NCI-H226 (cell line): ENCODE results near the gene PSORS1C2.
"Not testable (repeated sequence)": the region's sequence is repeated elsewhere in the genome, so short reads cannot be mapped to it uniquely, and the experiment has no call there.

Experiments
- DNase-seq: peaks from one replicate; pipeline ENCODE4 v3.0.0-alpha.2; 2015

The PSORS1C2 gene

DNA sequence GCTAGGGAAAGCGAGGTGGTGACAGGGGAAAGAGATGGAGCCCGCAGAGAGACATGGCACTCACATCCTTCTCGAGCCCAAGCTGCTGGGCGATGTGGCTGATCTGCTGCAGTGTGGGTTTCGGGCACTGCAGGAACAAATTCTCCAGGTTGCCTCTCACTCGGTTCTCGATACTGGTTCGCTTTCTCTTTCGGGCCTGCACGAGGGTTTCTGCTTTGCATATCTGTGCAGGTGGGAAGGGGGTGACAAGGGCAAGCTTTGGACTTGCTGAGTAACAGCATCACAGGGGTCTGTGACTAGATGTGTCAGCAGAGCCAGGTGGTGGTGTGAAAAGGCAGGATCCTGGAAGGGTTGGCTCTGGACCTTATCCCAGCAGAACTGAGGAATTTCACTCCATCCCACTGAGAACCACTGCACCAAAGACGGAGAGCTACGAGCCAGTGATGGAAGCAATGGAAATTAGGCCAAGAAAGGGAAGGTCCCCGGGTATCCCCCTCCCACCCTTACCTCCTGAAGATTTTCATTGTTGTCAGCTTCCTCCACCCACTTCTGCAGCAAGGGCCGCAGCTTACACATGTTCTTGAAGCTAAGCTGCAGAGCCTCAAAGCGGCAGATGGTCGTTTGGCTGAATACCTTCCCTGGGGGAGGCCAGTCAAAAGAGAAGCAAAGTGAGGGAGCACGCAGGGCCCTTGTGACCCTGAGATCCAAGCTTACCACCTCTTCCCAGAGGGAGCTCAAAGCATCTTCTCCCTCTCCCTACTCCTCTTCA lies 26.4 kb upstream of the PSORS1C2 start:
- not testable (repeated sequence) for DNase-seq

DNA sequence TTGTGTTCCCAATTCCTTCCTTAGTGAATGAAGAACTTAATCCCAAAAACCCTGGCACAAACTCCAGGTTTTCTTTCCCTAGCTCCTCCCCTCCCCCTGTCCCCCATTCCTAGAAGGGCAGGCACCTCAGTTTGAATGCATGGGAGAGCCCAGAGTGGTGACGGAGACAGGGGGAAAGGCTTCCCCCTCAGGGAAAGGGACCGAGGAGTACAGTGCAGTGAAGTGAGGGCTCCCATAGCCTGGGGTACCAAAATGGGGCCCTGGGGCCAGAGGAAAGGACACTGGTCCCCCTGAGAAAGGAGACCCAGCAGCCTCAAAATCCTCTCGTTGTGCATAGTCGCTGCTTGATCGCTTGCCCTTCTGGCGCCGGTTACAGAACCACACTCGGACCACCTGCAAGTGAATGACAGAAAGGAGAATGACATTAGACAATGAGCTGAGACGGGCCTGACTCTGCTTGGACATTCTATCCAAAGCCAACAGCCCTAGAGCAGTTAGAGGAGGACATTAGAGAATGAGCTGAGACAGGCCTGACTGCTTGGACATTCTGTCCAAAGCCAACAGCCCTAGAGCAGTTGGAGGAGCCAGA lies 25.7 kb upstream of the PSORS1C2 start:
- not testable (repeated sequence) for DNase-seq

DNA sequence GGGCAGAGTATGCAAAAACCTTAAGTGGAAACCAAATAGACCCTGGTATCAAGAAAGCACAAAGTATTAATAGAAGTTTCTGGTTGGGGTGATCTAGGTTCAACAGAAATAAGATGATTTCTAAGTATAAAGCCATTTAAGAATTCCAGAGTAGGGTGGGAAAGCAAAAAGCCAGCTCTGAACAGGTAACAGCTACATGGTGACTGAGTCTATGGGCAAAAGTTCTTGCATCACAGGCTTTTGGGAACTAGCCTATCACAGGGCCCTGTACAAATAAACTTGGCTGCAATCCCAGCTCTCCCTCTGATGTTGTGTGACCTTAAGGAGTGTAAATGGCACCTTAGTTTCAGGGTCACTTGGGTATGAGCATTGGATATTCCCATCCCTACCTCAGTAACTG lies 25.1 kb upstream of the PSORS1C2 start:
- no peak for DNase-seq

DNA sequence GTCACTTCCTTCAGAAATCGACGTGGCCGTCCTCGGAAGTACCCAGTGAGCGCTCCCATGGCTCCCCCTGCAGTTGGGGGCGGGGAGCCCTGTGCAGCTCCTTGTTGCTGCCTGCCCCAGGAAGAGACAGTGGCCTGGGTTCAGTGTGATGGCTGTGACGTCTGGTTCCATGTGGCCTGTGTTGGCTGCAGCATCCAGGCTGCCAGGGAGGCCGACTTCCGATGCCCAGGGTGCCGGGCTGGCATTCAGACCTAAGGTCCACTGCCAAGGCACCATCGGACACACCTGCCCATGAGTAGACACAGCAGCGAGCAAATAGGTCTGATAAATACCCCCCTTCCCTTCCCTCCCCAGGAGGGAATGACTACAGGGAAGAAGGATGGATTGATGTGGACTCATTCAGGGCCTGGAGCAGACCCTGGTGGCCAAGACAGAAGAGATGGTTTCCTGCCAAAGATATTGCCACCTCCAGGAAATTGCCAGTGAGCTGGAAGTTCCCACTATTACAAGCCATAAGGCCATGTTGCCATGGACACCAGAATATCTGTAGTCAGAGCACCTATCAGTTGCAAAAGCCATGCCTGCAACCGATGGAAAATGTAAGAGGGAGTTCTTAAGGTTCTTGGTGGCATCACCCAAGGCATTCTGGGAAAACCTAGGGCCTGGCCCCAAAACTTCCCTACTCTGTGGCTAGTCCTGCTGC lies 23.7 kb upstream of the PSORS1C2 start:
- no peak for DNase-seq

DNA sequence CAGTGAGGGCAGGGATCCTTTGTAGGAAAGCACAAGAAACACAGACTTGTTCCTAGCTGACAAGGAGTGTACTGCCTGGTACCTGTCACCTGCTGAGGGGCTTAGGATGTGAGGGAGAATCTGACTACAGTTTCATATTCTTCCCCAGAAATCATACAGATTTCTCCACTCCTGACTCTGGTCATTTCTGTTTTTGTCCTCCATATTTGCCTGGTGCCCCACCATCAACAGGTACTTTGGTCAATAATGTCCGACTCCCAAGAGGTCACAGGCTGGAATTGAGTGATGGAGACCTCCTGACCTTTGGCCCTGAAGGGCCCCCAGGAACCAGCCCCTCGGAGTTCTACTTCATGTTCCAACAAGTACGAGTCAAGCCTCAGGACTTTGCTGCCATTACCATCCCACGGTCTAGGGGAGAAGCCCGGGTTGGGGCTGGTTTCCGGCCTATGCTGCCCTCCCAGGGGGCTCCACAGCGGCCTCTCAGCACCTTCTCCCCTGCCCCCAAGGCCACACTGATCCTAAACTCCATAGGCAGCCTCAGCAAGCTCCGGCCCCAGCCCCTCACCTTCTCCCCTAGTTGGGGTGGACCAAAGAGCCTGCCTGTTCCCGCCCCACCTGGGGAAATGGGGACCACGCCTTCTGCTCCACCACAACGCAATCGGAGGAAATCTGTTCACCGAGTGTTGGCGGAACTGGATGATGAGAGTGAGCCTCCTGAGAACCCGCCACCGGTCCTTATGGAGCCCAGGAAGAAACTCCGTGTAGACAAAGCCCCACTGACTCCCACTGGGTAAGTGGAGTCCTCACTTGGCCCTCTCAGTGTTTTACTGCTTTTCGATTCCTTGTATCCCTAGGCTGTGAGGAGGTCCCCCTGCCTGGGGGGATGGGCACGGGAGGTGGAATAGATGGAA lies 22.6 kb upstream of the PSORS1C2 start:
- DNase-seq, result no peak

DNA sequence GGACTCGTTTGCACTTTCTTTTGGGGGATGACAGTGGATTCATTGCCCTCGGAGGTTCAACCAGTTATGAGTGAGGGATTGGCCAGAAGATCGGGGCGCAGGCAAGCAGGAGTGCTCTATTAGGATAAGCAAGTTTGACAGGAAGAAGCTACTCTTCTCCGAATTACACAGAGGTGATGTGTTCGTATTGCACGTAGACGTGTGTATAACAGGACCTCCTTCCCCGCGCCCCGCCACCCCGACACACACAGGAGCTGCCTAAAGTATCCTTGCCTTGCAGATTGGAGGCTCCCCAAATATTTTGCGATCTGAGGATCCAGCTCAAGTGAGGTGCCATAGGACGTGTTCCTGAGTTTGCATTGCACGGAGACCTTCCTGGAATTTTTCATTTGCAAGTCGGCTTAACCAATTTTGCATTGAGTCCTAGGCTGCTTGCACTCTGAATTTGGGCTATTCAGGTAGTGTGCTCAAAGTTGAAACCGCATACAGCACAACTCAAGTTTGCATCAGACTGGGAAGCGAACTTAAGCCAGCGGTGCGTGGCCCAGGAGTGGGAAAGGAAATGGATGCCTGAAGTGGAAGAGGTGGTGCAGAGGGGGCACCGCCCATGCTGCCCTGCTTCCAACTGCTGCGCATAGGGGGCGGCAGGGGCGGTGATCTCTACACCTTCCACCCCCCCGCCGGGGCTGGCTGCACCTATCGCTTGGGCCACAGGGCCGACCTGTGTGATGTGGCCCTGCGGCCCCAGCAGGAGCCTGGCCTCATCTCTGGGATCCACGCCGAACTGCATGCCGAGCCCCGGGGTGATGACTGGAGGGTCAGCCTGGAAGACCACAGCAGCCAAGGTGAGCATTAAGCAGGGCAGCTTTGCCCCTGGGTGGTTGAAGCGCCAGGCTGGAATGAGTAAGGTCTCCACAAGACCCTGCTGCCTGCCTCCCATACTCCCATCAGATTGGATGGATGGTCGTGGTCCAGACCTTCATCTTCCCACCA lies 20.3 kb upstream of the PSORS1C2 start:
- DNase-seq, result no peak

DNA sequence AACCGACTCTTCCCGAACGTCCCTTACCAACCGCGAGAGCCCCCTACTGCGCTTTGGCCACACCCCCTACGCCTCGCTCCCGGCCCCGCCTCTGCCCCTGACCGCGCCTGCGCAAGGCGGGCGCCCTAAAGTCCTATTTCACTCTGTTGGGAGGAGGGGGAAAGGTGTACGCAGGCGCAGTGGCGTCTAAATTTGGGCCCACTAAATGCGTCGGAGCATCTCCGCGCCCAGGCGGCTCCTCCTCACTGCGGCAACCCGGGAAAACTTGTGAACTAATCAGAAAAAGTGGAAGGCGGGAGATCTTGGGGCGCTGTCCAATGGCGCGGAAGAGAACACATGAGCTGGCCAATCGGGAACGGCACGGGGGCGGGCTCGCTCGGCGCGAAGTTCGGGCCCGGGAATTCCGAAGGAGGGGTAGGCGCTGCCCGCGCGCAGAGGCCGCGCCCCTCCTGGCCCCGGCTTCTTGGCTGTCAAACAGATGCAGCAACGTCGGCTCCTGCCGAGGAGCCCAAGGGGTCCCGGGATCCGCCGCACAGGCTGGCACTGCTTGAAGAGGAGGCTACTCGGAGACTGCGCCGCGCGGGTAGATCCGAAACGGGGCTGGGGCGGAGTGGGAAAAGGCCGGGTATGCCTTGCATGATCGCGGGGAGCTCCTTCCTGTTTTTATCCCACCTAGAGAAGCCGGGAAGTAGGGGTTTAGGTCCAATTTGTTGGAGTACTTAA lies 19.4 kb upstream of the PSORS1C2 start, which contains the start of gene TCF19:
TCF19 (plus strand) TSS at position 450 of the 723 bp plus-strand sequence. CDS start 881 bp downstream, outside the sequence.
- peak; percentile 98 for DNase-seq

GRCh38 chr6:31157513-31158139 lies 18.8 kb upstream of the PSORS1C2 start, which contains the start of gene CCHCR1:
TSS of gene CCHCR1 (minus strand) at chr6:31157802. CDS start at chr6:31157600, 202 bp downstream.
- no peak for DNase-seq

DNA sequence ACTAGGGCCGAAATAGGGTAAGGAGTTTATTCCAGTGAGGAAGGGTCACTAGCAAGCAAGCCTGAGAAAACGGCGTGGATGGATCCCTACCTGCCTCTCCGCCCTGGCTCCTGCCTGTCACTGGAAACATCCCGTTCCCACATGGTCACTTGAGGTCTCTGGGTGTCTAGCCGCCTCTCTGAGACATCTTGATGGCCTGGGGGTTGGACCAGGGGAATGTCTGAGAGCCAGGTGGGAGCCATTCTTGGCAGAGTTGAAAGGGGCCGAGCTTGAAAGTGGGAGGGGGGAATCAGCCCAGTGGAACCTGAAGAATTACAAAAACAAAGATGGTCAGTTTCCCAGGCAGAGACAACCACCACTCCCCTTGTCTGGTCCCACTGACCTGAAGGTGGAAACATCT lies 17.8 kb upstream of the PSORS1C2 start:
- DNase-seq, result no peak

DNA sequence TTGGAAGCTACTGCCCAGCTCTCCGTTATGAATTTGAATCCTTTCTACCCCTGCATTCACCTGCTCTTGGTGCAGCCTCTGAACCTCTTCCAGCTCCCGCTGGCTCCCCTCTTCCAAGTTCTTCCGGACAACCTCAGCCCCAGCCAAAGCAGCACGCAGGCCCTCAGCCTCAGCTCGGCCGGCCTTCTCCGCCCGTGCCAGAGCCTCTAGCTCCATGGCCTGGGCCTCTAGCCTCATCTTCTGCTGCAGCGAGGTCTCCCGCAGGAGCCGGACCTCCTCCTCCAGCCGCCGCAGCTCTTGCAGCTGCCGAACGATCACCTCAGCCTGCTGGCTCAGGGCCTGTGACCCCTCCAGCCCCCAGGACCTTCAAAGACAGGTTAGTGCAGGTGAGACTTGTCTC lies 15.6 kb upstream of the PSORS1C2 start:
- DNase-seq, result no peak

DNA sequence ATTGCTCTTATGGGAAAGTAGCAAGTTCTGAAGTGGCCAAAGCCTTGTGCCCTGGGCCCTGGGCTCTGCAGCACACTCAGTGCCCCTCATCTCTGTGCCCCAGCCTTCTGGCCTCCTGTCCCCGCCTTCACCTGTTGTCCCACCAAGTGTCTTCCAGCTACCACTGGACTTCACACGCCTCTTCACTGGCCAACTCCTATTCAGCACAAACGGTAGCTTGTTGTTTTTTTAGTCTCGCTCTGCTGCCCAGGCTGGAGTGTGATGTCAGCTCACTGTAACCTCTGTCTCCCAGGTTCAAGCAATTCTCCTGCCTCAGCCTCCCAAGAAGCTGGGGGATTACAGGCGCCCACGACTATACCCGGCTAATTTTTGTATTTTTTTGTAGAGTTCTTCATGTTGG lies 13.9 kb upstream of the PSORS1C2 start:
- DNase-seq, result no peak

DNA sequence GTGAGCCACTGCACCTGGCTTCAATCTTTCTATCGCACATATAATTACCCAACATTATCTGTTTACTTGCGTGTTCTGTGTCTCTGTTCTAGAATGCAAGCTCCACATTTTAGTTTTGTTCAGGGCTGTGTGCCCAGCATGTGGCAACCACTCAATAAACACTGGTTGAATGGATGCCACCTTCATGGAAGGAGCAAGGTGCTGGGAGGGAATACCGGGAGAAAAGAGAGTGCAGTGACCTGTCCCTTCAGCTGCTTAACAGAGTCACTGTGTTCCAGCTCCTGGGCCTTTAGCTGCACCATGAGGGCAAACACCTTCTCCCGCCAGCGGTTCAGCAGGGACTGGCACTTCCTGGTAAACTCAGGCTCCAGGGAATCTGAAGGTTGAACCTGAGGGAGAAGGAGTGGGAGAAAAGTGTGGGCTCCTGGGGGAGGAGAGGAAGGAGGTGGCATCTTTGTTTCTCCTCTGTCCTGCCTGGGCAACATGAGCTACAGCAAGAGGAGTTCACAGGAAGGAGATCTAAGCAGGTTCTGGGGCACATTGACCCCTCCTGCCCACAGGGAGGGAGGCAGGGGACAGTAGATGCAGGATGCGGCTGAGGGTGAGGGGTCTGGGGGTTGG lies 11.1 kb upstream of the PSORS1C2 start:
- no peak for DNase-seq

- no peak for DNase-seq
These were observed 6.5 kb upstream of the PSORS1C2 start for GRCh38 chr6:31145386-31145785.

- no peak for DNase-seq
These were observed 6.1 kb upstream of the PSORS1C2 start for GRCh38 chr6:31144970-31145340.

- DNase-seq, result no peak
These were observed 5.6 kb upstream of the PSORS1C2 start for GRCh38 chr6:31144296-31144969.

- peak; percentile 24 for DNase-seq
These were observed 4.3 kb upstream of the PSORS1C2 start for GRCh38 chr6:31143148-31143547.

DNA sequence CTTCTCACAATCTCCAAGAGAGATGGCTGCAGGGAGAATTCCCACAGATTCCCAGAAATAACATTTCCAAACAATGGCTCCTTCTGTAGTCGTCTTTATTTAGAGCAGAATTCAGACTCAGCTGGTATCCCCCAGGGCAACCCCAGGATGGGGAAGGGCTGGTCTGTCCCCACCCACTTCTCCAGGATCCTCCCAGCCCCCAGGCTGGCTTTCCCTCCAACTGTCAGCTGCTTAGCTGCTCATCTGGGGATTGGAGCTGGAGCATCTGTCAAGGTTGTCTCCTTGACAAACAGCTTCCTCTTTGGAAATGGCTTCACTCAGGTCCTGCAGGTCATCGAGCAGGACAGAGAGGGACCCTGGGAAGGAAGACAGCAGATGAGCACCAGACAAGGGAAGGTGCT lies 3.5 kb upstream of the PSORS1C2 start:
- DNase-seq, result no peak

GRCh38 chr6:31140643-31141042 lies 1.8 kb upstream of the PSORS1C2 start:
- DNase-seq, result no peak

DNA sequence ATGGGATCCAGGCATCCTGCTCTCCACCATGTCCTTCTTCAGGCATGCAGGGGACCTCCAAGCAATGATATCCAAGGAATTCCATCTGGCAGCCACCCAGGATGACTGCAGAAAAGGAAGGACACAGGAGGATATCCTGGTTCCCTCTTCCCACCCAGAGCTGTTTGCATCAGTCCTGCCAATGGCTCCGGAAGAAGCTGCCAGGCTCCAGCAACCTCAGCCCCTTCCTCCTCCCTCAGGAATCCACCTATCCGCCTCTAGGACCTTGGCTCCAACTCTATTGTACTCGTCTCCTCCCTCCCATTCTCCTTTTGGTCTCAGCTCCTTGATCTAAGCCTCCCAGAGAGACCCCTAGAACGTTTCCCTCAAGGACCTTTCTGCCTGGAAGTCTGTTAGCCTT lies 733 bp upstream of the PSORS1C2 start:
- peak; percentile 73 for DNase-seq
